ENCODE results near the gene SPC25. TPM values are rescaled to one million over a fixed set of nuclear protein-coding genes. Genes with fewer than 3 reads are reported as not detected.

SPC25 gene
- total RNA-seq, 2 experiments from 2014 or later = 51.6 to 52.2 TPM

- H3K4me1 Mint-ChIP-seq = peaks cover 21% of the 10 kb centered on the region
- H3K27me3 Mint-ChIP-seq = peaks cover 31% of the 10 kb centered on the region
- CTCF ChIA-PET = no interaction called here
- peaks cover 14% of the 10 kb centered on the region for H3K9me3 Mint-ChIP-seq
- H3K36me3 Mint-ChIP-seq (ENCODE audit: low read depth) = peaks cover 6% of the 10 kb centered on the region
- H3K27ac Mint-ChIP-seq = no peak overlapping the region
- no peak for DNase-seq
- POLR2A ChIA-PET = interaction anchor here (0.6 kb wide), 1 partner anchor 1505 kb away, joined by 3 read pairs; no protein-coding TSS in a partner anchor
- no peak overlapping the region for H3K4me3 Mint-ChIP-seq
Observed at GRCh38 chr2:168915441-168916330, 25.5 kb upstream of the SPC25 start.

GRCh38 chr2:168913495-168913894 is 23.3 kb upstream of the SPC25 start:
- Mint-ChIP-seq H3K4me3 (no peak overlapping the region), H3K27ac (no peak overlapping the region), H3K27me3 (peaks cover 33% of the 10 kb centered on the region), H3K36me3 (ENCODE audit: low read depth) (peaks cover 6% of the 10 kb centered on the region), H3K9me3 (peaks cover 14% of the 10 kb centered on the region), H3K4me1 (peaks cover 21% of the 10 kb centered on the region)
- no peak for DNase-seq
- POLR2A ChIA-PET = no interaction called here
- CTCF ChIA-PET = no interaction called here

DNA sequence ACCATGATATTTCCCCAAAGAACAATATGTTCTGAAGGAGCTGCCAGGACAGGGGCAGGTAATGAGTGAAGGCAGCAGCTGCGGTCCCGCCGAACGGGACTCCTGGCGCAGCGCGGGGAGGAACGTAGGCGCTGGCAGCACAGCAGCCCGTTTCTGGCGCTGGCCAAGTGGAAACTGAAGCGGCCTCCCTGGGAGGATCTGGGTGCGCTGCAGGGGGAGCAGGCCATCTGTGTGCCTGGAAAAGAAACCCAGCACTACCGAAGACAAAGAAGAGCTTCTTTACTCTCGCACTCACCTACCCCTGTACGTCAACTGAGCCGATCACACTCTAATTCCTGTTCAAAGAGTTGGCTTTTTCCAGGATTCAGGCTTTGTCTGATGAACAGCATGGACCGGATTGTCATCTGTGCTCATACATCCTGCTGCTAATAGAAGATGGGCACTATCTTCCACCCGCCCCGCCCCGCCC is 22.7 kb upstream of the SPC25 start:
- Mint-ChIP-seq H3K27me3 (peaks cover 32% of the 10 kb centered on the region), H3K27ac (no peak overlapping the region), H3K36me3 (ENCODE audit: low read depth) (peaks cover 6% of the 10 kb centered on the region), H3K9me3 (peaks cover 14% of the 10 kb centered on the region), H3K4me3 (peak overlapping the region; percentile 32), H3K4me1 (peaks cover 21% of the 10 kb centered on the region)
- POLR2A ChIA-PET = no interaction called here
- CTCF ChIA-PET = no interaction called here
- no peak for DNase-seq

DNA sequence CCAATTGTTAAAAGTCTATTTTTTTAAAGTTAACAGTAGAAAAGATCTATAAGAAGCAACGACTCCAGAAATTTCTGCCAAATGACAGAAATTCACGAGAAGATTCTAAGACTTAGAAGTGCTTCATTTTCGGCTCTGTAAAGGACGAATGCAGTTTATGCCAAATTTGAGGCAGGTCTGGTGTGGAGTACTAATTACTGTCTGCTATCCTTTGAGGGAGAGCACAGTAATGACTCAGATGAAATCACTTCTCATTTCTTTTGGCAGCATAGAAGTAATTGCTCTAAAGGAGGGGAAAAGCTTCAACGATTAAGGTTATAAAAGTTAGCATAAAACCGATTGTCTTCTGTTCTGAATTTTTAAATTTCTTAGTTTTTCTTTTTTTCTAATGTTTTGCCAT is 22.2 kb upstream of the SPC25 start:
- no peak for DNase-seq
- H3K27ac Mint-ChIP-seq = no peak overlapping the region
- H3K9me3 Mint-ChIP-seq = peaks cover 14% of the 10 kb centered on the region
- peaks cover 21% of the 10 kb centered on the region for H3K4me1 Mint-ChIP-seq
- H3K36me3 Mint-ChIP-seq (ENCODE audit: low read depth) = peaks cover 6% of the 10 kb centered on the region
- H3K4me3 Mint-ChIP-seq = peak overlapping the region; percentile 32
- CTCF ChIA-PET = no interaction called here
- POLR2A ChIA-PET = no interaction called here
- peaks cover 32% of the 10 kb centered on the region for H3K27me3 Mint-ChIP-seq

- peaks cover 6% of the 10 kb centered on the region for H3K9me3 Mint-ChIP-seq
- DNase-seq = no peak
- H3K4me3 Mint-ChIP-seq = no peak overlapping the region
- peaks cover 47% of the 10 kb centered on the region for H3K27me3 Mint-ChIP-seq
- peaks cover 9% of the 10 kb centered on the region for H3K4me1 Mint-ChIP-seq
- no peak overlapping the region for H3K27ac Mint-ChIP-seq
- ChIA-PET CTCF (no interaction called here), POLR2A (no interaction called here)
- H3K36me3 Mint-ChIP-seq (ENCODE audit: low read depth) = peaks cover 3% of the 10 kb centered on the region
Observed at GRCh38 chr2:168910330-168910729, 20.1 kb upstream of the SPC25 start.

DNA sequence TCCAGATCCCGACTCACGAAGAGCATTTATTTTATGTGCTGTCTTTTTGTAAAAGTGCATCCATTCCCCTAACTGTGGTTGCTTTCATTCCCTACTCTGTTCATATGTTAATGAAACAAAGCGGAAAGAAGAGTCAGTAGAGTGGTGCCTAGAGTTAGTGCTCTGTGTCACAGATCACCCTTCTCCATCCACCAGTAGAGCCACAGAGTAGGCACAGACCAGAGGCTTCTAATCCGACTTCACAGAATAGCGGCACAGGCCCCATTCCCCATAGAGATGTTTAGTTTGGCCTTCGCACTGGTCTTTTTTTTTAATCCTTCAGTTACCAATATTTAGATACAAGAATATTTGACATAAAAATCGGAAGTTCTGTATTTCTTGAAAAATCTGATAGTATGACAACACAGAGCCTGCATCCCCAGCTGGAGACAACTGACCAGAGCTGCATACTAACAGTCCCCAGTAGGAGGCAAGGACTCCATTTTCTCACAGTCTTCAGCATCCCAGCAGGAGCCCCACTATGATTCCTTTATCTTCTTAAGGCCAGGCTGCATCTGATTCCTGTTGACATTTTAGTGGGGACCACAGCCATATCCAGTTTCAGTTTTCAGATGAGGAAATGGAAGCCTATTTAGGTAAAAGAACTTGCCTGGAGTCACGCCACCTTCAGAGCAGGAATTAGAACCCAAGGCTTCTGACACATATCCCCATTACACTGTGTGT is 17.9 kb upstream of the SPC25 start:
- H3K4me1 Mint-ChIP-seq = peaks cover 6% of the 10 kb centered on the region
- CTCF ChIA-PET = interaction anchor here (0.5 to 0.6 kb wide), 2 partner anchors 20 to 40 kb away, joined by 3 to 5 read pairs; no protein-coding TSS in a partner anchor

DNA sequence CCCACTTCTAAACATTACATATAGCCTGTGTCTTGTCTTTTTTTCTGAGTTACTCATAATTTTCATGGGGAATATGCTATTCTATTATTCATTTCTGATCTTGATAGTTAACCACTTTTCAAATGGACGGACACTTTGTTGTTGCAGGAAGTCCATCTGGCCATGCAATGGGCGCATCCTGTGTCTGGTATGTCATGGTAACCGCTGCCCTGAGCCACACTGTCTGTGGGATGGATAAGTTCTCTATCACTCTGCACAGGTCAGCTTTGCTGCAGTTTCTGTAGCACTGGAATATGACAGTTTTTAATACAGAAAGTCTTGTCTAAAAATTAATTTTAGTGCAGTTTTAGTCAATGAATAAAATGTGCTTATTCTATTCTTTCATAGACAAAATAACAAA is 14.1 kb upstream of the SPC25 start:
- H3K9me3 Mint-ChIP-seq = no peaks in the 10 kb centered on the region
- peaks cover 52% of the 10 kb centered on the region for H3K27me3 Mint-ChIP-seq
- ChIA-PET CTCF (no interaction called here), POLR2A (no interaction called here)
- no peaks in the 10 kb centered on the region for H3K4me1 Mint-ChIP-seq
- no peak overlapping the region for H3K4me3 Mint-ChIP-seq
- no peak overlapping the region for H3K27ac Mint-ChIP-seq
- no peak for DNase-seq
- H3K36me3 Mint-ChIP-seq (ENCODE audit: low read depth) = no peaks in the 10 kb centered on the region

More for the DNA sequence above, 17.9 kb upstream of the SPC25 start:
- no peak for DNase-seq
- POLR2A ChIA-PET = no interaction called here
- Mint-ChIP-seq H3K27me3 (peaks cover 55% of the 10 kb centered on the region), H3K4me3 (no peak overlapping the region), H3K9me3 (no peaks in the 10 kb centered on the region), H3K27ac (no peak overlapping the region), H3K36me3 (ENCODE audit: low read depth) (no peaks in the 10 kb centered on the region)

- ChIA-PET CTCF (no interaction called here), POLR2A (no interaction called here)
- DNase-seq = no peak
- no peaks in the 10 kb centered on the region for H3K4me1 Mint-ChIP-seq
- H3K9me3 Mint-ChIP-seq = no peaks in the 10 kb centered on the region
- no peaks in the 10 kb centered on the region for H3K36me3 Mint-ChIP-seq (ENCODE audit: low read depth)
- H3K27ac Mint-ChIP-seq = no peak overlapping the region
- peaks cover 51% of the 10 kb centered on the region for H3K27me3 Mint-ChIP-seq
- H3K4me3 Mint-ChIP-seq = no peak overlapping the region
Observed at GRCh38 chr2:168903888-168904287, 13.7 kb upstream of the SPC25 start.

GRCh38 chr2:168901003-168901402 is 10.8 kb upstream of the SPC25 start, which contains the start of gene G6PC2:
TSS of gene G6PC2 (plus strand) at chr2:168901291. CDS start at chr2:168901332, 41 bp downstream.
- Mint-ChIP-seq H3K27ac (no peak within 1 kb of the TSS), H3K4me3 (no peak within 1 kb of the TSS), H3K4me1 (no peaks in the 10 kb centered on the region), H3K36me3 (ENCODE audit: low read depth) (no peaks in the 10 kb centered on the region), H3K27me3 (peaks cover 48% of the 10 kb centered on the region), H3K9me3 (no peaks in the 10 kb centered on the region)
- ChIA-PET CTCF (interaction anchor here (0.5 kb wide), 1 partner anchor 460 kb away, joined by 3 read pairs; no protein-coding TSS in a partner anchor), POLR2A (no interaction called here)
- DNase-seq = no peak

- DNase-seq = no peak
- ChIA-PET CTCF (interaction anchor here (1.0 kb wide), 1 partner anchor 12 kb away, joined by 3 read pairs; no protein-coding TSS in a partner anchor), POLR2A (no interaction called here)
- Mint-ChIP-seq H3K36me3 (ENCODE audit: low read depth) (no peaks in the 10 kb centered on the region), H3K27me3 (peaks cover 47% of the 10 kb centered on the region), H3K4me3 (no peak overlapping the region), H3K4me1 (no peaks in the 10 kb centered on the region), H3K27ac (no peak overlapping the region), H3K9me3 (no peaks in the 10 kb centered on the region)
Observed at GRCh38 chr2:168897449-168897848, 7.2 kb upstream of the SPC25 start.

GRCh38 chr2:168896783-168897182 is 6.6 kb upstream of the SPC25 start:
- Mint-ChIP-seq H3K9me3 (no peaks in the 10 kb centered on the region), H3K4me1 (no peaks in the 10 kb centered on the region), H3K27me3 (peaks cover 50% of the 10 kb centered on the region), H3K27ac (no peak overlapping the region), H3K4me3 (no peak overlapping the region), H3K36me3 (ENCODE audit: low read depth) (no peaks in the 10 kb centered on the region)
- DNase-seq = no peak
- POLR2A ChIA-PET = no interaction called here
- CTCF ChIA-PET = interaction anchor here (1.0 kb wide), 1 partner anchor 13 kb away, joined by 3 read pairs; no protein-coding TSS in a partner anchor

GRCh38 chr2:168895771-168896170 is 5.5 kb upstream of the SPC25 start:
- no peaks in the 10 kb centered on the region for H3K9me3 Mint-ChIP-seq
- CTCF ChIA-PET = no interaction called here
- no peaks in the 10 kb centered on the region for H3K36me3 Mint-ChIP-seq (ENCODE audit: low read depth)
- peaks cover 51% of the 10 kb centered on the region for H3K27me3 Mint-ChIP-seq
- POLR2A ChIA-PET = no interaction called here
- DNase-seq = no peak
- no peak overlapping the region for H3K27ac Mint-ChIP-seq
- H3K4me1 Mint-ChIP-seq = peaks cover 1% of the 10 kb centered on the region
- no peak overlapping the region for H3K4me3 Mint-ChIP-seq

DNA sequence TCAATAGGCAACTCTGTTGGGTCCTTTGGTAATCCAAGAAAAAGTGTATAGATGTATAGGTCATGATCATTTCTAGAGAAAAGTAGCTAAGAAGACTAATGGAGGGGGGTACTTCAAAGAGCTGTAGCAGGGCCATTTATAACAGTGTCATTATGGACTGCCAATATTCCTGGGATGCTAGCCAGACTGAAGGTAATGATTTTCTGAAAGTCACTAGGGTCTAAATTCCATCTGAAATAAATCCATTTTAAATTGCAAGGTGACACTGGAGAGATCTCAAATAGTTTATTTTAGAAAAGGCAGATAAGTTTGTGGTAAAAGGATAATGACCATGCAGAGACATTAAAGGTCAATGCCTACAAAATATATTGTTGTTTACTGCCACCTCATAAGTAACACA is 4.5 kb upstream of the SPC25 start:
- no peak for DNase-seq
- POLR2A ChIA-PET = no interaction called here
- Mint-ChIP-seq H3K27ac (no peak overlapping the region), H3K36me3 (ENCODE audit: low read depth) (peaks cover 3% of the 10 kb centered on the region), H3K4me3 (no peak overlapping the region), H3K4me1 (peaks cover 9% of the 10 kb centered on the region), H3K9me3 (no peaks in the 10 kb centered on the region), H3K27me3 (peaks cover 43% of the 10 kb centered on the region)
- CTCF ChIA-PET = no interaction called here
